HEK293 (cell line): ENCODE data around the gene G6PD.

Experiments
- EGR2 ChIP-seq: fragments of 450-650 bp; formaldehyde crosslinking; IDR thresholded peaks from 2 replicates; pipeline ENCODE4 v1.5.1; 2016; ENCODE audit warnings: low read depth, missing biosample characterization, missing genetic modification characterization
- HOXA7 ChIP-seq: sonication (generic); formaldehyde crosslinking; IDR thresholded peaks from 2 replicates; pipeline ENCODE4 v1.8.1; 2022; ENCODE audit warnings: missing genetic modification reagents, borderline replicate concordance
- KLF16 ChIP-seq: fragments of 450-650 bp; formaldehyde crosslinking; IDR thresholded peaks from 2 replicates; pipeline ENCODE4 v1.5.1; 2017; ENCODE audit warnings: missing biosample characterization, missing genetic modification characterization
- SP3 ChIP-seq: fragments of 450-650 bp; formaldehyde crosslinking; IDR thresholded peaks from 2 replicates; pipeline ENCODE4 v1.5.1; 2016; ENCODE audit warnings: missing biosample characterization, missing genetic modification characterization
- TSHZ1 ChIP-seq: fragments of 450-650 bp; formaldehyde crosslinking; IDR thresholded peaks from 2 replicates; pipeline ENCODE4 v1.5.1; 2016; ENCODE audit warnings: missing biosample characterization, missing genetic modification characterization, borderline replicate concordance
- ZBTB11 ChIP-seq: fragments of 450-650 bp; formaldehyde crosslinking; conservative IDR thresholded peaks from 2 replicates; pipeline ENCODE4 v1.5.1; 2016; ENCODE audit warnings: low read depth, missing biosample characterization, missing genetic modification characterization
- ZBTB44 ChIP-seq: fragments of 450-650 bp; IDR thresholded peaks from 2 replicates; pipeline ENCODE4 v1.5.1; 2018; ENCODE audit warnings: missing biosample characterization, mild to moderate bottlenecking, missing genetic modification characterization
- ZNF221 ChIP-seq: fragments of 450-650 bp; formaldehyde crosslinking; IDR thresholded peaks from 2 replicates; pipeline ENCODE4 v1.5.1; 2017; ENCODE audit warnings: missing biosample characterization, missing genetic modification characterization, borderline replicate concordance
- ZNF24 ChIP-seq: fragments of 450-650 bp; formaldehyde crosslinking; IDR thresholded peaks from 2 replicates; pipeline ENCODE4 v1.5.1; 2016; ENCODE audit warnings: missing biosample characterization, missing genetic modification characterization
- ZNF280D ChIP-seq: fragments of 450-650 bp; formaldehyde crosslinking; IDR thresholded peaks from 2 replicates; pipeline ENCODE4 v1.5.1; 2016; ENCODE audit warnings: missing biosample characterization, missing genetic modification characterization
- ZNF350 ChIP-seq: fragments of 450-650 bp; formaldehyde crosslinking; IDR thresholded peaks from 2 replicates; pipeline ENCODE4 v1.5.0; 2017; ENCODE audit warnings: missing biosample characterization, mild to moderate bottlenecking, missing genetic modification characterization
- ZNF366 ChIP-seq: fragments of 450-650 bp; formaldehyde crosslinking; conservative IDR thresholded peaks from 2 replicates; pipeline ENCODE4 v1.5.1; 2016; ENCODE audit warnings: missing biosample characterization, missing genetic modification characterization
- ZNF521 ChIP-seq: fragments of 450-650 bp; formaldehyde crosslinking; IDR thresholded peaks from 2 replicates; pipeline ENCODE4 v1.5.1; 2017; ENCODE audit warnings: missing biosample characterization, mild to moderate bottlenecking, missing genetic modification characterization
- ZNF585B ChIP-seq: fragments of 450-650 bp; formaldehyde crosslinking; IDR thresholded peaks from 2 replicates; pipeline ENCODE4 v1.5.1; 2016; ENCODE audit warnings: missing biosample characterization, missing genetic modification characterization
- ZNF621 ChIP-seq: fragments of 450-650 bp; formaldehyde crosslinking; IDR thresholded peaks from 2 replicates; pipeline ENCODE4 v1.5.1; 2017; ENCODE audit warnings: missing biosample characterization, missing genetic modification characterization
- ZNF677 ChIP-seq: fragments of 450-650 bp; IDR thresholded peaks from 2 replicates; pipeline ENCODE4 v1.5.0; 2018; ENCODE audit warnings: missing biosample characterization, mild to moderate bottlenecking, missing genetic modification characterization, moderate library complexity
- ZNF701 ChIP-seq: fragments of 450-650 bp; formaldehyde crosslinking; IDR thresholded peaks from 2 replicates; pipeline ENCODE4 v1.5.1; 2016; ENCODE audit warnings: missing biosample characterization, missing genetic modification characterization
- ZNF704 ChIP-seq: fragments of 450-650 bp; formaldehyde crosslinking; IDR thresholded peaks from 2 replicates; pipeline ENCODE4 v1.5.1; 2016; ENCODE audit warnings: missing biosample characterization, missing genetic modification characterization
- ZNF707 ChIP-seq: fragments of 450-650 bp; formaldehyde crosslinking; IDR thresholded peaks from 2 replicates; pipeline ENCODE4 v1.5.1; 2016; ENCODE audit warnings: missing biosample characterization, missing genetic modification characterization
- ZNF777 ChIP-seq: fragments of 450-650 bp; formaldehyde crosslinking; IDR thresholded peaks from 2 replicates; pipeline ENCODE4 v1.5.1; 2017; ENCODE audit warnings: missing biosample characterization, missing genetic modification characterization, borderline replicate concordance
- ZNF785 ChIP-seq: fragments of 450-650 bp; formaldehyde crosslinking; IDR thresholded peaks from 2 replicates; pipeline ENCODE4 v1.5.1; 2016; ENCODE audit warnings: missing biosample characterization, missing genetic modification characterization
- ZNF791 ChIP-seq: fragments of 450-650 bp; formaldehyde crosslinking; IDR thresholded peaks from 2 replicates; pipeline ENCODE4 v1.5.1; 2016; ENCODE audit warnings: missing biosample characterization, missing genetic modification characterization
- ZNF843 ChIP-seq: fragments of 450-650 bp; formaldehyde crosslinking; IDR thresholded peaks from 2 replicates; pipeline ENCODE4 v1.5.1; 2016; ENCODE audit warnings: missing biosample characterization, missing genetic modification characterization
- ZSCAN18 ChIP-seq: fragments of 450-650 bp; formaldehyde crosslinking; IDR thresholded peaks from 2 replicates; pipeline ENCODE4 v1.5.1; 2016; ENCODE audit warnings: missing biosample characterization, missing genetic modification characterization
- ZXDB ChIP-seq: fragments of 450-650 bp; formaldehyde crosslinking; IDR thresholded peaks from 2 replicates; pipeline ENCODE4 v1.5.1; 2016; ENCODE audit warnings: missing biosample characterization, missing genetic modification characterization

Gene G6PD

GRCh38 chrX:154534526-154535322 lies 11.9 kb downstream of the G6PD start (continued):
- no peak for TF ChIP-seq ZBTB44 (tag by site-specific recombination)
- no peak for TF ChIP-seq ZNF777 (tag by site-specific recombination)
- no peak for TF ChIP-seq TSHZ1
- peak; percentile 30; the same call in 1 of the 2 replicates for TF ChIP-seq SP3 (tag by site-specific recombination)
- no peak for TF ChIP-seq ZNF521 (tag by site-specific recombination)
- TF ChIP-seq ZNF843, result peak; percentile 56; the same call in 1 of the 2 replicates
- TF ChIP-seq ZNF24, result peak; percentile 77; the same call in 1 of the 2 replicates
- TF ChIP-seq EGR2 (tag by site-specific recombination), result peak; percentile 29; the same call in 1 of the 2 replicates
- TF ChIP-seq ZNF677 (tag by site-specific recombination), result no peak
- no peak for TF ChIP-seq ZNF350 (tag by site-specific recombination)
- peak; percentile 58; the same call in 1 of the 2 replicates for TF ChIP-seq ZXDB (tag by site-specific recombination)
- no peak for TF ChIP-seq ZBTB11
- no peak for TF ChIP-seq ZNF701
- TF ChIP-seq ZNF704 (tag by site-specific recombination), result no peak
- TF ChIP-seq ZNF221 (tag by site-specific recombination), result no peak
- no peak for TF ChIP-seq ZNF791 (tag by site-specific recombination)
- no peak for TF ChIP-seq ZNF366
- no peak for TF ChIP-seq ZNF280D (tag by site-specific recombination)
- TF ChIP-seq KLF16, result no peak; the same call in 1 of the 2 replicates
- no peak for TF ChIP-seq ZNF785 (tag by site-specific recombination)
- no peak for TF ChIP-seq ZNF621
- no peak for TF ChIP-seq ZNF707 (tag by site-specific recombination)
- no peak for TF ChIP-seq HOXA7 (CRISPR knock-in tag)
- no peak for TF ChIP-seq ZSCAN18 (tag by site-specific recombination)
- no peak for TF ChIP-seq ZNF585B
